ENCODE results near the gene RFC4. TPM values are rescaled to one million over a fixed set of nuclear protein-coding genes. Genes with fewer than 3 reads are reported as not detected.

RFC4 gene
- total and polyA plus RNA-seq, 3 donors from 2014 or later: 25.1 to 30.1 (median 26.2) TPM

DNA sequence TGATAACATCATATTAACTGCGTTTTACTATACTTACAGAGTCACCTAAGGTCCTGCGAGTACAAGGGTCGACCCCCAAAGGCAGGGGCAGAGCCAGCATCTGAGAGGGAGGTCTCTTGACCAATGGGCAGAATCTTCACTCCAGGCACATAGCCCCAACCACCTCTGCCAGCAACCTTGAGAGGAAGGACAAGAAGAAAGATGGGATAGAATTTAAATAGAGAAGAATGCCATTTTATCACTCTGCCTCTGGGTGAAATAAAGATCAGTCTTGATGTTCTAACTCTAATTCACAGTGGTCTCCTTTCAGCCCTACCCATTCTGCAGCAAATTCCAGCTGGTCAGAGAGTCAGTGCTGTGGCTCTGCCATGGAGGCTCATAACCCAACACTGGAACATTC lies 62.6 kb downstream of the RFC4 start:
- TF ChIP-seq, protein P1, sequence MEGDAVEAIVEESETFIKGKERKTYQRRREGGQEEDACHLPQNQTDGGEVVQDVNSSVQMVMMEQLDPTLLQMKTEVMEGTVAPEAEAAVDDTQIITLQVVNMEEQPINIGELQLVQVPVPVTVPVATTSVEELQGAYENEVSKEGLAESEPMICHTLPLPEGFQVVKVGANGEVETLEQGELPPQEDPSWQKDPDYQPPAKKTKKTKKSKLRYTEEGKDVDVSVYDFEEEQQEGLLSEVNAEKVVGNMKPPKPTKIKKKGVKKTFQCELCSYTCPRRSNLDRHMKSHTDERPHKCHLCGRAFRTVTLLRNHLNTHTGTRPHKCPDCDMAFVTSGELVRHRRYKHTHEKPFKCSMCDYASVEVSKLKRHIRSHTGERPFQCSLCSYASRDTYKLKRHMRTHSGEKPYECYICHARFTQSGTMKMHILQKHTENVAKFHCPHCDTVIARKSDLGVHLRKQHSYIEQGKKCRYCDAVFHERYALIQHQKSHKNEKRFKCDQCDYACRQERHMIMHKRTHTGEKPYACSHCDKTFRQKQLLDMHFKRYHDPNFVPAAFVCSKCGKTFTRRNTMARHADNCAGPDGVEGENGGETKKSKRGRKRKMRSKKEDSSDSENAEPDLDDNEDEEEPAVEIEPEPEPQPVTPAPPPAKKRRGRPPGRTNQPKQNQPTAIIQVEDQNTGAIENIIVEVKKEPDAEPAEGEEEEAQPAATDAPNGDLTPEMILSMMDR (IDR thresholded peaks at IDR 0.05): no peak
- TF ChIP-seq POLR2A (IDR thresholded peaks at IDR 0.05): no peak
- no peaks in the 10 kb centered on the region for H3K9me3 ChIP-seq
- no peaks in the 10 kb centered on the region for H3K4me1 ChIP-seq
- no peak overlapping the region for H3K4me3 ChIP-seq
- DNase-seq: no peak
- no peaks in the 10 kb centered on the region for H3K27me3 ChIP-seq
- intact Hi-C loops (cut with DNase I; ENCODE audit: low total_unique reads): no loop called here
- no peak overlapping the region for H3K27ac ChIP-seq
- WGBS, 2 donors: 79 to 82% methylated on average over 3 of the region's 3 CpGs
- no peaks in the 10 kb centered on the region for H3K36me3 ChIP-seq (ENCODE audit: low read depth, missing control alignments)

DNA sequence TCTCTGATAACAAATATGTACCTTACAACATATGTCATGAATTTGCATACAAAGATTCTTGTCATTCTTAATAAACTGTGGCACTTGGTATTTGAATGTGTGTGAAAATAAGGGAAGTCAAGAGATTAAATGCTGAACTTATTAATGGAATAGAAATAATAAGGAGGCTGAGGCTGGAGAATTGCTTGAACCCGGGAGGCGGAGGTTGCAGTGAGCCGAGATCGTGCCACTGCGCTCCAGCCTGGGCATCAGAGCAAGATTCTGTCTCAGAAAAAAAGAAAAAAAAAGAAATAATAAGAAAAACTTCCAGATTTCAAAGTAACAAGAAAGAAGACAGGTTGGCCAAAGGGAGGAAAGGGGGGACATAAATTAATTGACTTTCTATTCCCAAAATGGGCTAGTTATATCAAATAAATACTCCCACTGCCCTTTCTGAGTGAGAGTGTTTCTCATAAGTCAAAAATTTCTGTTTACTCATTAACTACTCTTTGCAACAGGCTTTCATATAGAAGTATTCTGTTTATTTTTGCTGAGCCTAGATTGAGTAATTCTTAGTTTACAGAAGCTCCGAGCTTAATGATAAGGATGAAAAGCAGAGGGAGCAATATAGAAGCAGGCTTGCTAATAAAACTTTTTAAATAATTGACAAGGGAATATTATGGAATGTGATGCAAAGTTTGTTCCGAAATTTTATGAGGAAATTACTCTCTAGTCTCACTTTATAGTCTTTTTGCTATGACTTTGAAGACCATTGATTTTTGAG lies 63.5 kb downstream of the RFC4 start:
- intact Hi-C loops (cut with DNase I; ENCODE audit: low total_unique reads): no loop called here

More for the DNA sequence above, 63.5 kb downstream of the RFC4 start:
- Histone ChIP-seq H3K9me3 (no peaks in the 10 kb centered on the region), H3K27ac (no peak overlapping the region), H3K36me3 (ENCODE audit: low read depth, missing control alignments) (no peaks in the 10 kb centered on the region), H3K27me3 (no peaks in the 10 kb centered on the region), H3K4me1 (no peaks in the 10 kb centered on the region), H3K4me3 (no peak overlapping the region)
- WGBS, 2 donors: 75 to 84% methylated on average over 7 of the region's 7 CpGs
- DNase-seq: no peak
- no peak for TF ChIP-seq POLR2A (IDR thresholded peaks at IDR 0.05)
- TF ChIP-seq, protein P1 (IDR thresholded peaks at IDR 0.05): no peak

MicroRNAs encoded within 50 kb of the gene (microRNA counts, 767-probe panel; counts per million panel counts)
- 0 to 152 counts per million in 2 donors for microRNA hsa-miR-1248

Small RNA genes lying within 50 kb of the gene (microRNA-seq; reads per million reads assigned to microRNA genes)
- gene MIR1248 (ENCODE audit: borderline number of aligned reads in 2 of 2, borderline replicate concordance in 1 of 2): 14.6 to 15.2 reads per million in 2 donors

Small RNA genes lying within 50 kb of the gene (small RNA-seq; reads per million reads assigned to genes)
- 0 reads per million in 2 donors for gene RF00092
- gene RNU6-1105P: 0 reads per million in 2 donors
- 0 reads per million in 2 donors for gene SNORA4
- 0 reads per million in 2 donors for gene SNORA63
- gene SNORA81: 0 reads per million in 2 donors
- 0 reads per million in 2 donors for gene SNORD2

Other genes starting within 250 kb of the RFC4 start
- 10 to 100 TPM; 33.1 to 35.0 TPM for gene TBCCD1, start 239.1 kb downstream of the RFC4 start, total RNA-seq
- gene TBCCD1, start 239.1 kb downstream of the RFC4 start, polyA plus RNA-seq (ENCODE audit: insufficient read depth, low read depth, low replicate concordance): 43.4 TPM
- gene DNAJB11, start 235.8 kb downstream of the RFC4 start, total RNA-seq: 10 to 100 TPM; 39.3 to 60.2 TPM
- gene DNAJB11, start 235.8 kb downstream of the RFC4 start, polyA plus RNA-seq (ENCODE audit: insufficient read depth, low read depth, low replicate concordance): 58.5 TPM
- gene AHSG, start 193.4 kb downstream of the RFC4 start, total RNA-seq: 1 to 10 TPM in 1 of 2 donors, under 1 TPM in 1; 0.81 to 1.6 TPM
- 1.5 TPM for gene AHSG, start 193.4 kb downstream of the RFC4 start, polyA plus RNA-seq (ENCODE audit: insufficient read depth, low read depth, low replicate concordance)
- under 1 TPM in 1 of 2 donors, not detected in 1; 0.79 TPM for gene FETUB, start 166.1 kb downstream of the RFC4 start, total RNA-seq
- 2.4 TPM for gene FETUB, start 166.1 kb downstream of the RFC4 start, polyA plus RNA-seq (ENCODE audit: insufficient read depth, low read depth, low replicate concordance)
- gene HRG, start 140.5 kb downstream of the RFC4 start, total RNA-seq: not detected
- 0.16 TPM for gene HRG, start 140.5 kb downstream of the RFC4 start, polyA plus RNA-seq (ENCODE audit: insufficient read depth, low read depth, low replicate concordance)
- gene KNG1, start 89.1 kb downstream of the RFC4 start, total RNA-seq: under 1 TPM; 0.31 to 0.43 TPM
- gene KNG1, start 89.1 kb downstream of the RFC4 start, polyA plus RNA-seq (ENCODE audit: insufficient read depth, low read depth, low replicate concordance): 0.34 TPM
- gene EIF4A2, start 22.9 kb downstream of the RFC4 start, total RNA-seq: 100 to 1,000 TPM; 275 to 283 TPM
- gene EIF4A2, start 22.9 kb downstream of the RFC4 start, polyA plus RNA-seq (ENCODE audit: insufficient read depth, low read depth, low replicate concordance): 357 TPM
- gene ADIPOQ, start 36.2 kb upstream of the RFC4 start, total RNA-seq: under 1 TPM in 1 of 2 donors, not detected in 1; 0.12 TPM
- gene ADIPOQ, start 36.2 kb upstream of the RFC4 start, polyA plus RNA-seq (ENCODE audit: insufficient read depth, low read depth, low replicate concordance): 1.5 TPM
- gene ST6GAL1, start 124.0 kb upstream of the RFC4 start, total RNA-seq: 10 to 100 TPM; 16.9 to 26.3 TPM
- 12.8 TPM for gene ST6GAL1, start 124.0 kb upstream of the RFC4 start, polyA plus RNA-seq (ENCODE audit: insufficient read depth, low read depth, low replicate concordance)